ENCODE results near the gene LRRFIP2.

The LRRFIP2 gene

GRCh38 chr3:37114251-37115145 lies 59.9 kb downstream of the LRRFIP2 start:
- no peak for DNase-seq (ENCODE audit: low read depth, low spot score)

GRCh38 chr3:37112987-37113386 lies 61.4 kb downstream of the LRRFIP2 start:
- DNase-seq (ENCODE audit: low read depth, low spot score) = no peak

- DNase-seq (ENCODE audit: low read depth, low spot score) = no peak
These were observed 63.2 kb downstream of the LRRFIP2 start for GRCh38 chr3:37111199-37111598.

GRCh38 chr3:37107846-37108245 lies 66.5 kb downstream of the LRRFIP2 start:
- DNase-seq (ENCODE audit: low read depth, low spot score) = no peak

- no peak for DNase-seq (ENCODE audit: low read depth, low spot score)
These were observed 71.1 kb downstream of the LRRFIP2 start for GRCh38 chr3:37103103-37103808.

- no peak for DNase-seq (ENCODE audit: low read depth, low spot score)
These were observed 74.0 kb downstream of the LRRFIP2 start for GRCh38 chr3:37100411-37100810.

- DNase-seq (ENCODE audit: low read depth, low spot score) = no peak
These were observed 74.9 kb downstream of the LRRFIP2 start for GRCh38 chr3:37099469-37099868.

GRCh38 chr3:37098884-37099283 lies 75.5 kb downstream of the LRRFIP2 start:
- DNase-seq (ENCODE audit: low read depth, low spot score) = no peak

- DNase-seq (ENCODE audit: low read depth, low spot score) = no peak
These were observed 76.6 kb downstream of the LRRFIP2 start for GRCh38 chr3:37097776-37098175.

GRCh38 chr3:37096975-37097374 lies 77.4 kb downstream of the LRRFIP2 start:
- DNase-seq (ENCODE audit: low read depth, low spot score) = no peak

- DNase-seq (ENCODE audit: low read depth, low spot score) = no peak
These were observed 78.1 kb downstream of the LRRFIP2 start for GRCh38 chr3:37096288-37096687.

- no peak for DNase-seq (ENCODE audit: low read depth, low spot score)
These were observed 79.7 kb downstream of the LRRFIP2 start for GRCh38 chr3:37094636-37095035.

GRCh38 chr3:37093481-37093880 lies 80.9 kb downstream of the LRRFIP2 start:
- no peak for DNase-seq (ENCODE audit: low read depth, low spot score)

GRCh38 chr3:37092484-37092883 lies 81.9 kb downstream of the LRRFIP2 start:
- no peak for DNase-seq (ENCODE audit: low read depth, low spot score)

GRCh38 chr3:37087870-37088269 lies 86.5 kb downstream of the LRRFIP2 start:
- DNase-seq (ENCODE audit: low read depth, low spot score) = no peak

GRCh38 chr3:37086918-37087317 lies 87.5 kb downstream of the LRRFIP2 start:
- no peak for DNase-seq (ENCODE audit: low read depth, low spot score)

GRCh38 chr3:37082317-37082716 lies 92.1 kb downstream of the LRRFIP2 start:
- no peak for DNase-seq (ENCODE audit: low read depth, low spot score)

GRCh38 chr3:37075955-37076354 lies 98.4 kb downstream of the LRRFIP2 start:
- no peak for DNase-seq (ENCODE audit: low read depth, low spot score)

- no peak for DNase-seq (ENCODE audit: low read depth, low spot score)
These were observed 100.2 kb downstream of the LRRFIP2 start for GRCh38 chr3:37074178-37074577.

- no peak for DNase-seq (ENCODE audit: low read depth, low spot score)
These were observed 101.5 kb downstream of the LRRFIP2 start for GRCh38 chr3:37072892-37073291.

- DNase-seq (ENCODE audit: low read depth, low spot score) = no peak
These were observed 102.5 kb downstream of the LRRFIP2 start for GRCh38 chr3:37071921-37072320.

GRCh38 chr3:37068031-37068430 lies 106.4 kb downstream of the LRRFIP2 start:
- no peak for DNase-seq (ENCODE audit: low read depth, low spot score)

- DNase-seq (ENCODE audit: low read depth, low spot score) = no peak
These were observed 106.8 kb downstream of the LRRFIP2 start for GRCh38 chr3:37067577-37067976.
